Stomach (tissue), 9 donors: ENCODE data around the gene HNF4A. TPM values are rescaled to one million over a fixed set of nuclear protein-coding genes. Genes with fewer than 3 reads are reported as not detected.

Experiments used
- DNase-seq, 2 donors: peaks; one replicate each; pipeline versions ENCODE4 v3.0.0 to v3.0.0-alpha.2; 2013 to 2019
- H3K27ac ChIP-seq, 5 donors: fragments of 200-600 bp in 4 of 5; sonication (generic) in 4 of 5; one replicate each; pipeline ENCODE4 v1.5.1; 2013 to 2019; ENCODE audit warnings: mild to moderate bottlenecking in 1 of 5, moderate library complexity in 1 of 5
- H3K27me3 ChIP-seq, 3 donors: fragments of 200-600 bp; sonication (generic); one replicate each; pipeline ENCODE4 v1.5.1; 2017 to 2019; ENCODE audit warnings: mixed run types in 1 of 3
- H3K36me3 ChIP-seq, 4 donors: fragments of 200-600 bp; sonication (generic); 1 replicate in 3 of 4; 2 replicates in 1 of 4; pipeline ENCODE4 v1.5.1; 2016 to 2019
- H3K4me1 ChIP-seq, 4 donors: fragments of 200-600 bp; sonication (generic); one replicate each; pipeline ENCODE4 v1.5.1; 2016 to 2019
- H3K4me3 ChIP-seq, 4 donors: fragments of 200-600 bp; sonication (generic) in 3 of 4; one replicate each; pipeline ENCODE4 v1.5.1; 2016 to 2019; ENCODE audit warnings: mild to moderate bottlenecking in 1 of 4
- H3K9me3 ChIP-seq, 4 donors: fragments of 200-600 bp; sonication (generic); one replicate each; pipeline ENCODE4 v1.5.1; 2016 to 2019
- EP300 ChIP-seq: sonication (generic); formaldehyde crosslinking; IDR thresholded peaks from one replicate; pipeline ENCODE4 v1.6.1; 2017; ENCODE audit warnings: antibody characterized with exemption
- POLR2A ChIP-seq, 4 donors: fragments of 450-650 bp; IDR thresholded peaks; one replicate each; pipeline ENCODE4 v1.6.1; 2016; ENCODE audit warnings: antibody characterized with exemption in 4 of 4, control low read depth in 2 of 4, mild to moderate bottlenecking in 1 of 4, moderate library complexity in 1 of 4
- POLR2AphosphoS5 ChIP-seq, 3 donors: sonication (generic); formaldehyde crosslinking; IDR thresholded peaks; one replicate each; pipeline ENCODE4 v1.6.1; 2016; ENCODE audit warnings: antibody characterized with exemption in 3 of 3
- WGBS, 5 donors: extraction: QIAGEN DNeasy Blood & Tissue Kit in 3 of 5; methylation state at CpG; one replicate each; pipeline versions ENCODE4 v1.1.5 to v1.1.7; 2013 to 2018; 5-methylcytosine and 5-hydroxymethylcytosine counted together
- intact Hi-C: fragments of 100-400 bp; cut with DNase I; formaldehyde crosslinking; loops from one replicate; pipeline ENCODE4 v1.15.1; 2023; ENCODE audit warnings: low total_unique reads
- polyA plus RNA-seq, 3 donors: library from polyadenylated mRNA; stranded (reverse); fragments of 200-250 nt; gene quantifications; one replicate each; pipeline ENCODE4 v1.2.3, GENCODE V29; 2013
- total RNA-seq, 5 donors: library from RNA; depleted of rRNA; stranded (reverse); fragments of >200 nt; gene quantifications; one replicate each; pipeline versions ENCODE4 v1.1.0 to v1.2.3, GENCODE V29; 2014 to 2016
- TF ChIP-seq, protein P1 (sequence below), 7 experiments: fragments of 450-650 bp in 4 of 7; fragments of 200-600 bp in 3 of 7; sonication (generic) in 3 of 7; IDR thresholded peaks; one replicate each; pipeline ENCODE4 v1.5.1; 2016 to 2019; ENCODE audit warnings: antibody characterized with exemption in 7 of 7, control low read depth in 2 of 7, mild to moderate bottlenecking in 1 of 7
- donor health status: healthy with polysubstance abuse.
- donor health status: Bipolar disorder and iron deficiency.
- donor health status: healthy.

The HNF4A gene
- total and polyA plus RNA-seq, 8 donors: 1.3 to 64.8 (median 23.5) TPM

DNA sequence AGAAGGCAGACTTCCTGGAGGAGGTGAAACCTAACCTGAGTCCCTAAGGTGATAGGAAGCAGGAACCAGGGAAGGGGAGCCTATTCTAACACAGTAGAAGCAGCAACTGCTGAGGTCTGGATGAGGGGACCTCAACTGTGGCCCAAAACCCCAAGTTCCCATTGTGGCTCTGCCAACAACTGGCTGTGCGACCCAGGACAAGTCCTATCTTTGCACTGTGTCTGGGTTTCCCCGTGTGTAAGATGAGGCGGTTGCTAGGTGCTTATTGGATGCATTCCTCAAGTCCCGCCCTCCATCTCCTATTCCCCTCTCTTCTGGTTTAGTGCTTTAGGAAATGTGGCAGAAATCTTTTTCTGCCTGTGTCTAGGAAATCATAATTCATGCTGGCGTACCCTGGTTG lies 68.0 kb downstream of the HNF4A start:
- no peak for TF ChIP-seq POLR2AphosphoS5 (IDR thresholded peaks at IDR 0.05)
- no peak for TF ChIP-seq POLR2A (IDR thresholded peaks at IDR 0.05)
- no peak for TF ChIP-seq EP300
- TF ChIP-seq, protein P1, sequence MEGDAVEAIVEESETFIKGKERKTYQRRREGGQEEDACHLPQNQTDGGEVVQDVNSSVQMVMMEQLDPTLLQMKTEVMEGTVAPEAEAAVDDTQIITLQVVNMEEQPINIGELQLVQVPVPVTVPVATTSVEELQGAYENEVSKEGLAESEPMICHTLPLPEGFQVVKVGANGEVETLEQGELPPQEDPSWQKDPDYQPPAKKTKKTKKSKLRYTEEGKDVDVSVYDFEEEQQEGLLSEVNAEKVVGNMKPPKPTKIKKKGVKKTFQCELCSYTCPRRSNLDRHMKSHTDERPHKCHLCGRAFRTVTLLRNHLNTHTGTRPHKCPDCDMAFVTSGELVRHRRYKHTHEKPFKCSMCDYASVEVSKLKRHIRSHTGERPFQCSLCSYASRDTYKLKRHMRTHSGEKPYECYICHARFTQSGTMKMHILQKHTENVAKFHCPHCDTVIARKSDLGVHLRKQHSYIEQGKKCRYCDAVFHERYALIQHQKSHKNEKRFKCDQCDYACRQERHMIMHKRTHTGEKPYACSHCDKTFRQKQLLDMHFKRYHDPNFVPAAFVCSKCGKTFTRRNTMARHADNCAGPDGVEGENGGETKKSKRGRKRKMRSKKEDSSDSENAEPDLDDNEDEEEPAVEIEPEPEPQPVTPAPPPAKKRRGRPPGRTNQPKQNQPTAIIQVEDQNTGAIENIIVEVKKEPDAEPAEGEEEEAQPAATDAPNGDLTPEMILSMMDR (IDR thresholded peaks at IDR 0.05): no peak
- Histone ChIP-seq H3K27me3 (peaks cover 0 to 10% (median 0%) of the 10 kb centered on the region in 3 donors), H3K4me1 (no peaks in the 10 kb centered on the region), H3K4me3 (no peak overlapping the region), H3K9me3 (no peaks in the 10 kb centered on the region), H3K36me3 (peaks cover 0 to 67% (median 51%) of the 10 kb centered on the region in 4 donors), H3K27ac (no peak overlapping the region)
- DNase-seq: no peak
- WGBS, 5 donors: 45 to 74% (median 69%) methylated on average over 5 of the region's 5 CpGs
- intact Hi-C loops: no loop called here

DNA sequence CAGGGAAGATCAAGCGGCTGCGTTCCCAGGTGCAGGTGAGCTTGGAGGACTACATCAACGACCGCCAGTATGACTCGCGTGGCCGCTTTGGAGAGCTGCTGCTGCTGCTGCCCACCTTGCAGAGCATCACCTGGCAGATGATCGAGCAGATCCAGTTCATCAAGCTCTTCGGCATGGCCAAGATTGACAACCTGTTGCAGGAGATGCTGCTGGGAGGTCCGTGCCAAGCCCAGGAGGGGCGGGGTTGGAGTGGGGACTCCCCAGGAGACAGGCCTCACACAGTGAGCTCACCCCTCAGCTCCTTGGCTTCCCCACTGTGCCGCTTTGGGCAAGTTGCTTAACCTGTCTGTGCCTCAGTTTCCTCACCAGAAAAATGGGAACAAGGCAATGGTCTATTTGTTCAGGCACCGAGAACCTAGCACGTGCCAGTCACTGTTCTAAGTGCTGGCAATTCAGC lies 68.6 kb downstream of the HNF4A start:
- Histone ChIP-seq H3K9me3 (no peaks in the 10 kb centered on the region), H3K27me3 (peaks cover 0 to 10% (median 0%) of the 10 kb centered on the region in 3 donors), H3K4me1 (no peaks in the 10 kb centered on the region), H3K36me3 (peaks cover 0 to 67% (median 46%) of the 10 kb centered on the region in 4 donors), H3K27ac (no peak overlapping the region), H3K4me3 (no peak overlapping the region)
- intact Hi-C loops: no loop called here
- 86 to 94% (median 89%) methylated on average over 14 of the region's 14 CpGs for WGBS, 5 donors
- TF ChIP-seq, protein P1 (IDR thresholded peaks at IDR 0.05): no peak
- TF ChIP-seq POLR2AphosphoS5 (IDR thresholded peaks at IDR 0.05): no peak
- TF ChIP-seq EP300: no peak
- TF ChIP-seq POLR2A (IDR thresholded peaks at IDR 0.05): no peak
- no peak for DNase-seq

DNA sequence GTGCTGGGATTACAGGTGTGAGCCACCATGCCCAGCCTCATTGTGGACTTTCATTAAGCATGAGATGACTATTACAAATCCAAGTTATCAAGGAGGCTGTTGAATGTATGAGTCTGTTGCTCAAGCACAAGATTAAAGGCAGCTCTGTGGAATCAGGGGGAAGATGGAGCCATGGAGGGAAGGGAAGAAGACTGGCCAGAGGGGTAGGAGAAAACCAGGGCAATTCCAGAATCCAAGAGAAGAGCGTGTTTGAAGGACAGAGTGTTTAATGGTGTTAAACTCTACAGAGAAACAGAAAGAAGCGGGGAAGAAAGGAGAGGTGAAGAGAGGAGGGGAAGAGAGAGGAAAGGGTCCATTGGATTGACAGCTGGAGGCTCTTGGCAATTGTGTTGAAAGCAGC lies 70.4 kb downstream of the HNF4A start:
- H3K9me3 ChIP-seq: no peaks in the 10 kb centered on the region
- intact Hi-C loops: no loop called here
- no peaks in the 10 kb centered on the region for H3K4me1 ChIP-seq
- H3K36me3 ChIP-seq: peaks cover 0 to 56% (median 38%) of the 10 kb centered on the region in 4 donors
- no peak overlapping the region for H3K4me3 ChIP-seq
- H3K27me3 ChIP-seq: peaks cover 0 to 22% (median 0%) of the 10 kb centered on the region in 3 donors
- 88 to 100% (median 90%) methylated on average over 2 of the region's 2 CpGs for WGBS, 5 donors
- no peak overlapping the region for H3K27ac ChIP-seq
- TF ChIP-seq EP300: no peak
- TF ChIP-seq, protein P1 (IDR thresholded peaks at IDR 0.05): no peak
- no peak for TF ChIP-seq POLR2AphosphoS5 (IDR thresholded peaks at IDR 0.05)
- TF ChIP-seq POLR2A (IDR thresholded peaks at IDR 0.05): no peak
- no peak for DNase-seq

DNA sequence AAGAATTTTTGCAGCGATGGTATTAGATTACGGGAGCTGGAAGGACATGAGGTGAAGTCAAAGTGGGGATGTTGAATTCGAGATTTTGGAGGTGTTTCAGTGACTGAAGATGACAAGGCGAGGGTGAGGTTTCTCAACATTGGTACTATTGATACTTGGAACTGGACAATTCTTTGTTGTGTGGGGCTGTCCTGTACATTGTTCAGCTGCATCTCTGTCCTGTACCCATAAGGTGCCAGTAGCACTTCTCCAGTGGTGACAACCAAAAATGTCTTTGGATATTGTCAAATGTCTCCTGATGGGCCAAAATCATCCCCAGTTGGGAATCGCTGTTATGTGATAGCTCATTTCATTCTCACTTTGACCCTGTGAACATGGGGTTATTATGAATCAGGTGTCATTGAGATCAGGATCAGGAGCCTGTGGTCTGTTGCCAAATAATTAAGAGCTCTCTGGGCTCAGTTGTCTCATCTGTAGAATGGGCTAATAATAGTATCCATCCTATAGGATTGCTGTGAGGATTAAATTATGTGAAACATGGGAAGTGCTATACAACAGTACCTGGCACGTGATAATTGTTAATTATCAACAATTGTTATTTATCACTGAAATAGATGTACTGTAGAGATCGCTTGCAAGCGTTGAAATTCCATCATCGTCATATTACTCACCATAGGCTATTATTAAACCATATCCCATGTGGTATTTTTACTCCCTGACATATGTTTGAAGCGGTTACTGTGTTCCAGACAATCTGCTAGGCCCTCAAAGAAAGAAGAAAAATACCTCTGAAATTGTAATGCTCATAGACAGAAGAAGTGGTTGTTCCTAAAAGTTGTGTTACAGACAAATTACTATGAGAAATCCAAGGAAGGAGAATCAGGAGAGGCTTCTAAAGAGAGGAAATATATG lies 71.6 kb downstream of the HNF4A start:
- no peak for DNase-seq
- H3K36me3 ChIP-seq: peaks cover 0 to 50% (median 34%) of the 10 kb centered on the region in 4 donors
- H3K9me3 ChIP-seq: no peaks in the 10 kb centered on the region
- no peaks in the 10 kb centered on the region for H3K4me1 ChIP-seq
- peaks cover 0 to 33% (median 0%) of the 10 kb centered on the region in 3 donors for H3K27me3 ChIP-seq
- H3K27ac ChIP-seq: no peak overlapping the region
- TF ChIP-seq POLR2A (IDR thresholded peaks at IDR 0.05) (no peak), POLR2AphosphoS5 (IDR thresholded peaks at IDR 0.05) (no peak), EP300 (no peak)
- TF ChIP-seq, protein P1 (IDR thresholded peaks at IDR 0.05): no peak
- intact Hi-C loops: no loop called here
- no peak overlapping the region for H3K4me3 ChIP-seq
- WGBS, 5 donors: 83 to 91% (median 88%) methylated on average over 10 of the region's 10 CpGs
